ENCODE data around the gene ADARB2. TPM values are rescaled to one million over a fixed set of nuclear protein-coding genes. Genes with fewer than 3 reads are reported as not detected.

ADARB2 gene
- total RNA-seq, 6 experiments from 2014 or later, result not detected

DNA sequence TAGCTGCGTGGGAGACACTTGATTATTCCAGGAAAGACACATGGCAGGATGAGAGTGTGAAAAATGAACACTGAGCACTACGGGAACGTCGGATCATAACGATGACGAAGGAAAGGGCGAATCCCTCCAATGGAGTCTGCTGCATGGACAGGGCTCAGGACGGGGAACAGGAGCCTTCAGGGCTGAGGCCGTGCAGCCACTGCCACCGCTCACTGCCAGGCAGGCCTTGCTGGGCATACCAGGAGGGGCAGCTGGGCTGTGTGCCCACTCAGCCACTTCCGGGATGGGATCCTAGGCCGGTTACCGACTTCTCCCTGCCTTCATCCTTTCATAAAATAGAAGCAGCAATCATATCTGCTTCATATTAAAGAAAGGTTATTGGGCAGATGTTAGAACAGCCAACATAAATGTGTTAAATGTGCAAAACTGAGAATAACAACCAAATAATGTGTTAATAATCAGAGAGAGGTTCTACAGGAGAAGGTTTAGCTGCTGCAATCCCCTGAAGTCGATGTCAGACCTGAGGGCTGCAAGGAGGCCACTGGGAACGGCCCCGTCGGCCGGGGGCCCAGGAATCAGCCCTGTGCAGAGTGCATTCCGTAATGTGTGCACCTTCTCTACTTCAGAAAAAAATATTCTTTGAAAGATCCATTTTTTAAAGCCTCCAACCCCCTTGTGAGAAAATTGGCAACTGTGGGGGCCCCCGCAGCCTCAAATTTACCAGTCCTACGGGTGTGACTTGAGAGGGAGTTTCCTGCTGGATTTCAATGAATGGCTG, 63.6 kb downstream of the ADARB2 start:
- Mint-ChIP-seq H3K27ac (no peak overlapping the region), H3K27me3 (ENCODE audit: insufficient read depth) (no peaks in the 10 kb centered on the region), H3K9me3 (peaks cover 33% of the 10 kb centered on the region), H3K36me3 (ENCODE audit: low read depth) (no peaks in the 10 kb centered on the region), H3K4me1 (ENCODE audit: low read depth) (no peaks in the 10 kb centered on the region), H3K4me3 (no peak overlapping the region)
- DNase-seq, result no peak
- TF ChIP-seq, protein P1, sequence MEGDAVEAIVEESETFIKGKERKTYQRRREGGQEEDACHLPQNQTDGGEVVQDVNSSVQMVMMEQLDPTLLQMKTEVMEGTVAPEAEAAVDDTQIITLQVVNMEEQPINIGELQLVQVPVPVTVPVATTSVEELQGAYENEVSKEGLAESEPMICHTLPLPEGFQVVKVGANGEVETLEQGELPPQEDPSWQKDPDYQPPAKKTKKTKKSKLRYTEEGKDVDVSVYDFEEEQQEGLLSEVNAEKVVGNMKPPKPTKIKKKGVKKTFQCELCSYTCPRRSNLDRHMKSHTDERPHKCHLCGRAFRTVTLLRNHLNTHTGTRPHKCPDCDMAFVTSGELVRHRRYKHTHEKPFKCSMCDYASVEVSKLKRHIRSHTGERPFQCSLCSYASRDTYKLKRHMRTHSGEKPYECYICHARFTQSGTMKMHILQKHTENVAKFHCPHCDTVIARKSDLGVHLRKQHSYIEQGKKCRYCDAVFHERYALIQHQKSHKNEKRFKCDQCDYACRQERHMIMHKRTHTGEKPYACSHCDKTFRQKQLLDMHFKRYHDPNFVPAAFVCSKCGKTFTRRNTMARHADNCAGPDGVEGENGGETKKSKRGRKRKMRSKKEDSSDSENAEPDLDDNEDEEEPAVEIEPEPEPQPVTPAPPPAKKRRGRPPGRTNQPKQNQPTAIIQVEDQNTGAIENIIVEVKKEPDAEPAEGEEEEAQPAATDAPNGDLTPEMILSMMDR (IDR thresholded peaks at IDR 0.05), result no peak

DNA sequence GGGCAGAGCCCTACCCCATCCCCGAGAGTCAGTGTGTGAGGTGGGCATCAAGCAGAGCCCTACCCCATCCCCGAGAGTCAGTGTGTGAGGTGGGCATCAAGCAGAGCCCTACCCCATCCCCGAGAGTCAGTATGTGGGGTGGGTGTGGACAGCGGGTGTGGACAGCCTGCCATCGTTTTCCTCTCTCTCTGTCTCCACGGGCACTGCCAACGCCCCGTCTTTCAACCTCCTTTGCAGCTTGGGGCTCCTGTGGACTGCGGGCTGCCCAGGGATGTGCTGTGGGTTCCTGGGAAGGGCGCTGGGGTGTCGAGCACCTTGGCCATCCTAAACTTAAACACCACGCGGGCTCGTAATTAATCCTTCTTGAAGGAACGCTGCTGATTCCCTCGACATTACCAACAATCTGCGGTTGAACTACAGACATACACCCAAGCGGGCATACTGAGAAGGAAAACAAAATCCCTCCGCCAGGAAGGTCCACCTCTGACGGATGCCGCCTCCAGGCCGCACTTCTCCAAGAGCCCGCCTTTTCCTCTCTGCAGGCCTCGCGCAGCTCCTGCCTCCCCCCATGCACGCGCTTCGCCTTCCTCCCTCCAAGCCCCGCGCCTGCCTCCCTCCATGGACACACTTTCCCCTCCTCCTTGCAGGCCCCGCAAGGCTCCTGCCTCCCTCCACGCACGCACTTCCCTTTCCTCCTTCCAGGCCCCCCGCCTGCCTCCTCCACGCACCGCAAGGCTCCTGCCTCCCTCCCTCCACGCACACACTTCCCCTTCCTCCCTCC, 65.1 kb downstream of the ADARB2 start:
- H3K27me3 Mint-ChIP-seq (ENCODE audit: insufficient read depth), result no peaks in the 10 kb centered on the region
- H3K36me3 Mint-ChIP-seq (ENCODE audit: low read depth), result no peaks in the 10 kb centered on the region
- H3K4me1 Mint-ChIP-seq (ENCODE audit: low read depth), result no peaks in the 10 kb centered on the region
- TF ChIP-seq, protein P1 (IDR thresholded peaks at IDR 0.05), result no peak
- no peak overlapping the region for H3K4me3 Mint-ChIP-seq
- no peak for DNase-seq
- peaks cover 40% of the 10 kb centered on the region for H3K9me3 Mint-ChIP-seq
- no peak overlapping the region for H3K27ac Mint-ChIP-seq

DNA sequence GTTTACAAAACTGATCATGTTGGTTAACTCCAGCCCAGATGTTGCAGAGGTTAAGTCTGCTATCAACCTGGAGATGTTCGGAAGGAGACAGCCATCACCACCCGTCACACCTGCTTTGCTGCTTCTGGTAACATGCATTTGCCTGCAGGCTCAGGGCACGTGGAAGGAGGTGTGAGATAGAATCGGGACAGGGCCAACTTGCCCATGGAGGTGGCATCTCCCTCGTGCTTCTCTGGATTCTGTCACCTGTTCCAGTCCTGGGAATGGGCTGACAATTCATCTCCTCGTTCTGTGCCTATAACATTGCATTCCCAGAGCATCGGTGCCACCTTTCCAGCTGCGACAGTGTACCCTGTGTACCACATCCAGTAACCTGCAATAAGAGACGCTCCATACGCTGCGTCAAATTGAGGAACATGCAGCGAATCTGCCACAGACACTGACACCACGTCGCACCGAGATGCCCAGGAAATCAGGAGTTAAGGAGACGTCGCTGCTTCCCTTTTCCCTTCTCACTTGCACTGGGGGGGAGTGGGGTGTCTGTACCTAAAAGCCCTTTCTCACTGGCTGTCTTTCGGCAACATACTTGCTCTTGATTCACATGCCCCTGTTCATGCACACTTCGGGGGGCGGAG, 65.8 kb downstream of the ADARB2 start:
- Mint-ChIP-seq H3K9me3 (peaks cover 43% of the 10 kb centered on the region), H3K27me3 (ENCODE audit: insufficient read depth) (no peaks in the 10 kb centered on the region), H3K27ac (no peak overlapping the region), H3K36me3 (ENCODE audit: low read depth) (no peaks in the 10 kb centered on the region), H3K4me1 (ENCODE audit: low read depth) (no peaks in the 10 kb centered on the region), H3K4me3 (no peak overlapping the region)
- TF ChIP-seq, protein P1 (IDR thresholded peaks at IDR 0.05), result no peak
- no peak for DNase-seq

DNA sequence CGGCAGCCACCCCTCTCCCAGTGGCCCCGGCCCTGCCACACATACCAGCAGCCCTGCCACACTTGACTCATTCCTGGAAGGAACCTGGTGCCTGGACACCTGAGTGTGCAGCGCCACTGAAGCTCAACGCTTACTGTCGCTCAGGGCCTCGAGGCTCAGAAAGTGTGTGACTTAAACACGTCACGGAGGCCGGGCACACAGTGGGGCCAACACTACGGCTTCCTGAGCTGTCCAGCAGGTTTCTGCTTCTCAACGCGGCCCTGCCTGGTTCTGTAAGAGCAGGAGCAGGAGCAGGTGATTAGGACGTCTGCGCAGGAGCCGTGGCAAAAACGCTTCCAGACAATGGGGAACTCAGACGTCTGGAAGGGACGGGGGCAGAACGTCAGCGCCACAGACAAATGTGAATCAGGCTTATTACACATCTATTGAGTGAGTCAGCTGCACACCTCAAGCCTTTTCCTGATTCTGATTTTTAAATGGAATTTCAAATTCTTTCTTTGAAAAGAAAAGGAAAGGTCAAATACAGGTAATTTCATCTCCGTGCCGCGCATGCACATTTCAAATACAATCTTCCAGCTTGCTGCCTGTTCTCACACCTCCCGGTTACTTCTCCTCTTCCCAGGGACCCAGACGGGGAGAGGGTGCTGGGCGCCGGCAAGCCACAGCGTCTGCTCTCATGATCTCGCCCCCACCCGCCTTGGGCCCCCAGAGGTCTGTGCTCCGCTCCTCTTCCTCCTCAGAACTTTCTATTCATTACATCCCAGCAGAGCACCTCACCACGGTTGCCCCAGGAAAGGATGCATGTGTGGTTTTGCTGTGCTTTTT, 66.6 kb downstream of the ADARB2 start:
- H3K27ac Mint-ChIP-seq, result no peak overlapping the region
- no peak for DNase-seq
- H3K4me3 Mint-ChIP-seq, result no peak overlapping the region
- H3K9me3 Mint-ChIP-seq, result peaks cover 44% of the 10 kb centered on the region
- TF ChIP-seq, protein P1 (IDR thresholded peaks at IDR 0.05), result no peak
- no peaks in the 10 kb centered on the region for H3K4me1 Mint-ChIP-seq (ENCODE audit: low read depth)
- H3K27me3 Mint-ChIP-seq (ENCODE audit: insufficient read depth), result no peaks in the 10 kb centered on the region
- H3K36me3 Mint-ChIP-seq (ENCODE audit: low read depth), result no peaks in the 10 kb centered on the region

DNA sequence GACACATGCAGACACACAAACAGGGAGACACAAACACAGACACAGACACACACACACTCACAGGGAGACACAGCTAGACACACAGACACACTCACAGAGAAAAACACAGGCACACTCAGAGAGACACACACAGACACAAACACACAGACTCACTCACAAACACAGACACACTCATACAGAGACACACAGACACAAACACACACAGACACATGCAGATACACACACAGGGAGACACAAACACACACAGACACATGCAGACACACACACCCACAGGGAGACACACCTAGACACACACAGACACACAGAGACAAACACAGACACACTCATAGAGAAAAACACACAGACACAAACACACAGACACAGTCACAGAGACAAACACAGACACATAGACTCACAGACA, 67.9 kb downstream of the ADARB2 start:
- H3K4me3 Mint-ChIP-seq, result no peak overlapping the region
- TF ChIP-seq, protein P1 (IDR thresholded peaks at IDR 0.05), result no peak
- H3K36me3 Mint-ChIP-seq (ENCODE audit: low read depth), result no peaks in the 10 kb centered on the region
- no peaks in the 10 kb centered on the region for H3K27me3 Mint-ChIP-seq (ENCODE audit: insufficient read depth)
- no peaks in the 10 kb centered on the region for H3K4me1 Mint-ChIP-seq (ENCODE audit: low read depth)
- no peak overlapping the region for H3K27ac Mint-ChIP-seq
- peaks cover 33% of the 10 kb centered on the region for H3K9me3 Mint-ChIP-seq
- DNase-seq, result no peak

Measured in HFFc6 (cell line).